Measurements from ENCODE around the gene HOXD11. TPM values are rescaled to one million over a fixed set of nuclear protein-coding genes. Genes with fewer than 3 reads are reported as not detected.

Gene HOXD11
- total RNA-seq, 1 donor from 2014 or later = not detected

DNA sequence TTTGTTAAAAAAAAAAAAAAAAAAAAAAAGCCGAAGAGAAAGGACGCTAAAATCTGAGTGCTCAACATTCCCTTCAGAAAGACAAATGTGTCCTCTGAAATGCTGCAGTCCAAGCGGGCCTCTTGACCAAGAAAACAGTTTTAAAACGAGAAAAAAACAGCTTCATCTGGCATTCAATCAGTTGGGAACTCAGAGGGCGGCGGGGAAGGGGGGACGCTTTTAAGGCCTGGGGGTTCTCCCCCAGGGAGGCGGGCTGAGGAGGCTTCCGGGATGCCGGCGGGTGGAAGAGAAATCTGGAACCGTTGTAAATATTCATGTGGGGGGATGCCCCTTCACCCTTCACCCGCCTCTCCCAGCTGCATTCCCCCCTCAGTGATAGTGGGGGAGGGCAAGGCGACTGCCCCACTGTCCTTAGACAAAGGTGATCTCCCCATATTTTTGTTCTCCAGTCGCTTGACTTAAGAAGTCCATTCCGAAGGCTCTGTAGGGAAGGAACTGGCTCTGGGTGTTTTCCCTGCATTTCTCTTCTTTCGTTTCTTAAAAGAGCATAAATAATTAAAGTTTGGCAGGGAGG is 3.3 kb upstream of the HOXD11 start:
- Histone ChIP-seq H3K9ac (ENCODE audit: low read depth in 1 of 3, low read length in 3 of 3) (peak overlapping the region in 2 of 3 donors; percentile 32 to 33), H3K27ac (ENCODE audit: low read depth, low read length) (no peak overlapping the region), H3K4me1 (ENCODE audit: control insufficient read depth in 3 of 3, insufficient read depth in 3 of 3, low read length in 3 of 3) (peaks cover 11 to 29% (median 17%) of the 10 kb centered on the region in 3 donors), H3K9me3 (ENCODE audit: control insufficient read depth in 3 of 3, low read length in 3 of 3) (no peaks in the 10 kb centered on the region), H3K27me3 (ENCODE audit: control insufficient read depth in 3 of 3, insufficient read depth in 3 of 3, low read length in 3 of 3) (peaks cover 89 to 96% (median 92%) of the 10 kb centered on the region in 3 donors), H3K4me3 (ENCODE audit: low read length in 3 of 3) (peak overlapping the region in 1 of 3 donors; percentile 52), H3K36me3 (ENCODE audit: control insufficient read depth in 3 of 3, insufficient read depth in 3 of 3, low read length in 3 of 3) (no peaks in the 10 kb centered on the region)

- H3K27ac ChIP-seq (ENCODE audit: low read depth, low read length) = peak overlapping the region; percentile 54
- H3K4me1 ChIP-seq (ENCODE audit: control insufficient read depth in 3 of 3, insufficient read depth in 3 of 3, low read length in 3 of 3) = peaks cover 11 to 28% (median 16%) of the 10 kb centered on the region in 3 donors
- no peaks in the 10 kb centered on the region for H3K9me3 ChIP-seq (ENCODE audit: control insufficient read depth in 3 of 3, low read length in 3 of 3)
- H3K9ac ChIP-seq (ENCODE audit: low read depth in 1 of 3, low read length in 3 of 3) = peak overlapping the region in 2 of 3 donors; percentile 32 to 33
- H3K27me3 ChIP-seq (ENCODE audit: control insufficient read depth in 3 of 3, insufficient read depth in 3 of 3, low read length in 3 of 3) = peaks cover 89 to 96% (median 92%) of the 10 kb centered on the region in 3 donors
- no peaks in the 10 kb centered on the region for H3K36me3 ChIP-seq (ENCODE audit: control insufficient read depth in 3 of 3, insufficient read depth in 3 of 3, low read length in 3 of 3)
- H3K4me3 ChIP-seq (ENCODE audit: low read length in 3 of 3) = peak overlapping the region in 2 of 3 donors; percentile 27 to 52
These were observed 2.6 kb upstream of the HOXD11 start for GRCh38 chr2:176104316-176105077.

DNA sequence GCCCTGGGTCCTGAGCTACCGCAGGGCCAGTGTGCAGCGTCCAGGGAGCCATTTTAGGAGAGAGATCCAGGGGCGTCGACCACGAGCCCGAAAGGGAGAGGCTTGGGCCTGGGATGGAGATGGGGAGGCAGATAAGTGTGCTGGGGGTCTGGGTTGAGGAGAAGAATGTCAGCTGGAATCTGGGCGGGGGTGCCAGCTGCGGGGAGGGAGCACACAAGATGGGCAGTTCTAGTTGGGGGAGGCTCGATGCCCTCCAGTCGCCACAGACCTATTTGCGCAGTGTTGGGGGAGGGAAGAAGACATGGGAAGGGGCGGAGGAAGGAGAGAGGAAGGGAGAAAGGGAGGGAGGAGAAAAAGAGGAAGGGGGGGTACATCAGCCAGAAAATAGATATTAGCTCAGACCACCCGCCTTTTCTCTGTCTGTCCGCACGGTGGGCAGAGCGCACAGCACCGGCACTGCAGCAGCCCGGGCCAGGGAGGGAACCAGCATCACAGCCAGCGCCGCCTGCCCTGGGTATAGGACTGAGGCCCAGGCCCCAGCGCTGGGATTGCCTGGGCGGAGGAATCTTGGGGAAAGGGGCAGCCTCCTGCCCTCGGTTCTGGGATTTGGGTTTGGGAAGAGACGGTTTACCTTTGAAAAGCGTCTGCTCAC is 1.9 kb upstream of the HOXD11 start:
- Histone ChIP-seq H3K9me3 (ENCODE audit: control insufficient read depth in 3 of 3, low read length in 3 of 3) (no peaks in the 10 kb centered on the region), H3K27me3 (ENCODE audit: control insufficient read depth in 3 of 3, insufficient read depth in 3 of 3, low read length in 3 of 3) (peaks cover 89 to 96% (median 92%) of the 10 kb centered on the region in 3 donors), H3K36me3 (ENCODE audit: control insufficient read depth in 3 of 3, insufficient read depth in 3 of 3, low read length in 3 of 3) (no peaks in the 10 kb centered on the region), H3K4me3 (ENCODE audit: low read length in 3 of 3) (peak overlapping the region in 1 of 3 donors; percentile 27), H3K27ac (ENCODE audit: low read depth, low read length) (peak overlapping the region; percentile 54), H3K4me1 (ENCODE audit: control insufficient read depth in 3 of 3, insufficient read depth in 3 of 3, low read length in 3 of 3) (peaks cover 8 to 26% (median 16%) of the 10 kb centered on the region in 3 donors), H3K9ac (ENCODE audit: low read depth in 1 of 3, low read length in 3 of 3) (peak overlapping the region in 2 of 3 donors; percentile 32 to 33)

DNA sequence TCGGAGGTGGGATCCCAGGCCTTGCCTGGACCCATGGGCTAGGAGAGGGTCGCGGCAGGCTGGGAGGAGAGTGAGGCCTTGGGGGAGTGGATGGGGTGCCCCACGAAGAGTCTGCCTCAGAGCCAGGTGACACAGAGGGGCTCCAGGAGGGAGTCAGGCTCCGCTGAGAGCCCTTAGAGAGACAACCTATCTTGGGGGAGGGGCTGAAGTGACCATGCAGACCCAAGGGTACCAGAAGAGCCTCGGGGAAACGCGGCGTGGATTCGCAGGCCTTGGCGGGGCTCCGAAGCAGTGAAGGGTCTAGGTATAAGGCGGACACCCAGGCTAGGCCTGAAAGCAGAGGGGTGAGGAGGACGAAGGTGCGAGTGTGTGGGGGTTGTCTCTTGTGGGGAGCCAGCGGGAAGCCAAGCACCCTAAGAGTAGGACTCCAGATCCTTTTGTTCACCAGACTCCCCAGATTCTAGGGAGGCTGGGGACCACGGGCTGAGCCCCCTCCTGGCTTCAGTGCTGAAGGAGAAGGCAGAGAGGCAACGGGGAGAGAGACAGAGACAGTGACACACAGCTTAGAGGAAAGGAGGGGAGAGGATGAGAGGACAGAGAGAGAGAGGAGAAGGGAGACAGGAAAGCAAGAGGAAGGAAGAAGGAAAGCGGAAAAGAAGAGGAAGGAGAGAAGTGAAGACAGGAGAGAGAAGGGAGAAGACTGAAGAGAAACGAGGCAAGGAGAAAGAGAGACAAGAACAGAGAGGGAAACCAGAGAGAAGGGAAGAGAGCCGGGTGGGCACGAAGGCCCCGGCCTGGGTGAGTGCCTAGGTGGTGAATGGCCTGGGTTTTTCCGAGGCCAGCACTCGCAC is 1.1 kb upstream of the HOXD11 start:
- Histone ChIP-seq H3K27me3 (ENCODE audit: control insufficient read depth in 3 of 3, insufficient read depth in 3 of 3, low read length in 3 of 3) (peaks cover 89 to 96% (median 92%) of the 10 kb centered on the region in 3 donors), H3K4me1 (ENCODE audit: control insufficient read depth in 3 of 3, insufficient read depth in 3 of 3, low read length in 3 of 3) (peaks cover 8 to 26% (median 16%) of the 10 kb centered on the region in 3 donors), H3K9ac (ENCODE audit: low read depth in 1 of 3, low read length in 3 of 3) (no peak overlapping the region), H3K36me3 (ENCODE audit: control insufficient read depth in 3 of 3, insufficient read depth in 3 of 3, low read length in 3 of 3) (no peaks in the 10 kb centered on the region), H3K4me3 (ENCODE audit: low read length in 3 of 3) (no peak overlapping the region), H3K27ac (ENCODE audit: low read depth, low read length) (peak overlapping the region; percentile 54), H3K9me3 (ENCODE audit: control insufficient read depth in 3 of 3, low read length in 3 of 3) (no peaks in the 10 kb centered on the region)

GRCh38 chr2:176107731-176108181 is 676 bp downstream of the HOXD11 start:
- Histone ChIP-seq H3K9me3 (ENCODE audit: control insufficient read depth in 3 of 3, low read length in 3 of 3) (no peaks in the 10 kb centered on the region), H3K27me3 (ENCODE audit: control insufficient read depth in 3 of 3, insufficient read depth in 3 of 3, low read length in 3 of 3) (peaks cover 88 to 96% (median 91%) of the 10 kb centered on the region in 3 donors), H3K4me3 (ENCODE audit: low read length in 3 of 3) (no peak overlapping the region), H3K36me3 (ENCODE audit: control insufficient read depth in 3 of 3, insufficient read depth in 3 of 3, low read length in 3 of 3) (no peaks in the 10 kb centered on the region), H3K9ac (ENCODE audit: low read depth in 1 of 3, low read length in 3 of 3) (no peak overlapping the region), H3K27ac (ENCODE audit: low read depth, low read length) (no peak overlapping the region), H3K4me1 (ENCODE audit: control insufficient read depth in 3 of 3, insufficient read depth in 3 of 3, low read length in 3 of 3) (peaks cover 8 to 26% (median 16%) of the 10 kb centered on the region in 3 donors)

GRCh38 chr2:176109192-176109901 is 2.3 kb downstream of the HOXD11 start:
- H3K9me3 ChIP-seq (ENCODE audit: control insufficient read depth in 3 of 3, low read length in 3 of 3) = no peaks in the 10 kb centered on the region
- H3K9ac ChIP-seq (ENCODE audit: low read depth in 1 of 3, low read length in 3 of 3) = no peak overlapping the region
- H3K4me1 ChIP-seq (ENCODE audit: control insufficient read depth in 3 of 3, insufficient read depth in 3 of 3, low read length in 3 of 3) = peaks cover 8 to 21% (median 13%) of the 10 kb centered on the region in 3 donors
- H3K36me3 ChIP-seq (ENCODE audit: control insufficient read depth in 3 of 3, insufficient read depth in 3 of 3, low read length in 3 of 3) = no peaks in the 10 kb centered on the region
- no peak overlapping the region for H3K4me3 ChIP-seq (ENCODE audit: low read length in 3 of 3)
- H3K27me3 ChIP-seq (ENCODE audit: control insufficient read depth in 3 of 3, insufficient read depth in 3 of 3, low read length in 3 of 3) = peaks cover 90 to 93% (median 90%) of the 10 kb centered on the region in 3 donors
- H3K27ac ChIP-seq (ENCODE audit: low read depth, low read length) = no peak overlapping the region

- peaks cover 8 to 15% (median 9%) of the 10 kb centered on the region in 3 donors for H3K4me1 ChIP-seq (ENCODE audit: control insufficient read depth in 3 of 3, insufficient read depth in 3 of 3, low read length in 3 of 3)
- H3K9ac ChIP-seq (ENCODE audit: low read depth in 1 of 3, low read length in 3 of 3) = no peak overlapping the region
- H3K9me3 ChIP-seq (ENCODE audit: control insufficient read depth in 3 of 3, low read length in 3 of 3) = no peaks in the 10 kb centered on the region
- no peak overlapping the region for H3K27ac ChIP-seq (ENCODE audit: low read depth, low read length)
- no peaks in the 10 kb centered on the region for H3K36me3 ChIP-seq (ENCODE audit: control insufficient read depth in 3 of 3, insufficient read depth in 3 of 3, low read length in 3 of 3)
- H3K4me3 ChIP-seq (ENCODE audit: low read length in 3 of 3) = no peak overlapping the region
- peaks cover 90 to 93% (median 90%) of the 10 kb centered on the region in 3 donors for H3K27me3 ChIP-seq (ENCODE audit: control insufficient read depth in 3 of 3, insufficient read depth in 3 of 3, low read length in 3 of 3)
These were observed 2.9 kb downstream of the HOXD11 start for GRCh38 chr2:176109946-176110345.

DNA sequence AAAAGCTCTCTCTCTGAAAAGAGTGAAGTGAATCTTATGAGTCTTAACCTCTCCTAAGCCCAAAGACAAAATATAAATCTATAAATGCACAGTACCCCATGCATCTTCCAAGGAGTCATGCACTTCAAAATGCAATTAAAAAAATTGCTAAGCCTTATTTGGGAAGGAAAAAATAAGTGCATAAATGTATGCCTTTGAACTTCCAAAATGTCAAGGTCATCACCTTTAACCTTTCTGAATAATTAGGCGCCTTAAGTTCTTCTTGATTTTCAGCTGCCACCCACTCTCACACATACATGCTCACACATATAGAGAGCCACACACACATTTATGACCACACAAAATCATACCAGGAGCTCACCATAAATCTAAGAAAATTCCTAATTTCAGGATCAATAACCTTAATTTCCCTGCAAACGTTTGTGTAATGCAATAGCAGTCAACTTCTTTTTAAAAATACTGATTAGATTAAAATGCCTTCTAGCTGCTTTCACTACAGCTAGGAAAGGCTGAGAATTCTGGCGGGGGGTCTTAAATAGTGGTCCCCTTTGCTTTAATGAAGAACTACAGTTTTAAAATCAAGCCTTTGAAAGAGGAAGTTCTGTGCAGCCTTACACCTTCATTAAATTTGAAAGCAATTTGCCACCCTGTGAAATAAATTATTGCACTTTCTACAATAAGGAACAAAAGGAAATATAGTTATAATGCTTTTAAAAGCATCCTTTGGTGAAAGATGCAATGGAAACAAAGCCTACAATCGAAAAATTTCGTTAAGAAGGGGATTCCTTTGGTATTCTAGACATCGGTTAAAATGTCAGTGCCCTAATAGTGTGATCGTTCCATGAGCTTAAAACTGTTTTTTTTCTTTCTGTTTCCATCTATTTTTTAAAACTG is 3.6 kb downstream of the HOXD11 start:
- H3K27me3 ChIP-seq (ENCODE audit: control insufficient read depth in 3 of 3, insufficient read depth in 3 of 3, low read length in 3 of 3) = peaks cover 89 to 92% (median 90%) of the 10 kb centered on the region in 3 donors
- H3K36me3 ChIP-seq (ENCODE audit: control insufficient read depth in 3 of 3, insufficient read depth in 3 of 3, low read length in 3 of 3) = no peaks in the 10 kb centered on the region
- no peak overlapping the region for H3K9ac ChIP-seq (ENCODE audit: low read depth in 1 of 3, low read length in 3 of 3)
- peaks cover 8 to 13% (median 9%) of the 10 kb centered on the region in 3 donors for H3K4me1 ChIP-seq (ENCODE audit: control insufficient read depth in 3 of 3, insufficient read depth in 3 of 3, low read length in 3 of 3)
- H3K9me3 ChIP-seq (ENCODE audit: control insufficient read depth in 3 of 3, low read length in 3 of 3) = no peaks in the 10 kb centered on the region
- no peak overlapping the region for H3K4me3 ChIP-seq (ENCODE audit: low read length in 3 of 3)
- no peak overlapping the region for H3K27ac ChIP-seq (ENCODE audit: low read depth, low read length)

Measured in skeletal muscle tissue (tissue), 4 donors.